IMR-90 (cell line): ENCODE results near the gene HCLS1. TPM values are rescaled to one million over a fixed set of nuclear protein-coding genes. Genes with fewer than 3 reads are reported as not detected.

Experiments
- ATAC-seq: fragments of 200-7000 bp; cut with Tn5 transposase; 2 replicates; pipeline ENCODE4 v1.9.1; 2020; ENCODE audit warnings: low read depth, mild to moderate bottlenecking, moderate library complexity
- BruUV-seq: library from RNA; stranded (reverse); fragments of 400-500 nt; replicated peaks from 2 replicates; lab custom pipeline; 2021; lab: Mats Ljungman, UMichigan
- CTCF ChIA-PET: fragments of 300-600 bp; formaldehyde crosslinking; extraction: SDS; loops from one replicate; lab custom pipeline; 2021; ENCODE audit warnings: antibody characterized with exemption; lab: Yijun Ruan, JAX
- POLR2A ChIA-PET: fragments of 300-600 bp; sonication (Branson Sonifier 250); formaldehyde crosslinking; loops from one replicate; lab custom pipeline; 2022; ENCODE audit warnings: antibody characterized with exemption; ENCODE audit not compliant: unreplicated experiment; lab: Charles Lee
- DNase-seq: peaks from one replicate; pipeline ENCODE4 v3.0.0; 2013
- H2AFZ ChIP-seq: replicated peaks from 2 replicates; pipeline ENCODE3; 2013; ENCODE audit warnings: low read length, mild to moderate bottlenecking; ENCODE audit not compliant: poor library complexity
- H2AK5ac ChIP-seq: 2 replicates; pipeline ENCODE4 v1.6.1; 2013; ENCODE audit warnings: low read depth, low read length, inconsistent platforms
- H2AK9ac ChIP-seq: replicated peaks from 2 replicates; pipeline ENCODE3; 2013; ENCODE audit warnings: mild to moderate bottlenecking, low read depth, low read length, moderate library complexity; ENCODE audit not compliant: poor library complexity
- H2BK120ac ChIP-seq: 2 replicates; pipeline ENCODE4 v1.6.1; 2013; ENCODE audit warnings: low read depth, low read length, inconsistent platforms
- H2BK15ac ChIP-seq: 3 replicates; pipeline ENCODE4 v1.6.1; 2013; ENCODE audit warnings: low read depth, low read length, inconsistent platforms
- H2BK20ac ChIP-seq: 2 replicates; pipeline ENCODE4 v1.6.1; 2013; ENCODE audit warnings: low read depth, mild to moderate bottlenecking, inconsistent platforms, low read length, moderate library complexity
- H2BK5ac ChIP-seq: 2 replicates; pipeline ENCODE4 v1.6.1; 2013; ENCODE audit warnings: mild to moderate bottlenecking, low read depth, low read length, inconsistent platforms; ENCODE audit not compliant: poor library complexity, severe bottlenecking
- H3K14ac ChIP-seq: replicated peaks from 2 replicates; pipeline ENCODE4 v1.6.1; 2013; ENCODE audit warnings: low read depth, low read length, inconsistent platforms
- H3K18ac ChIP-seq: 2 replicates; pipeline ENCODE4 v1.6.1; 2013; ENCODE audit warnings: low read depth, low read length, control low read depth
- H3K23ac ChIP-seq: 2 replicates; pipeline ENCODE4 v1.6.1; 2013; ENCODE audit warnings: low read depth, low read length, inconsistent platforms
- H3K27ac ChIP-seq: 2 replicates; pipeline ENCODE4 v1.5.1; 2013; ENCODE audit warnings: mild to moderate bottlenecking, control low read depth, low read length; ENCODE audit not compliant: insufficient read depth
- H3K27me3 ChIP-seq: 2 replicates; pipeline ENCODE4 v1.6.1; 2013; ENCODE audit warnings: low read length; ENCODE audit not compliant: control insufficient read depth, insufficient read depth
- H3K36me3 ChIP-seq: 2 replicates; pipeline ENCODE4 v1.6.1; 2013; ENCODE audit warnings: low read length, mixed read lengths; ENCODE audit not compliant: control insufficient read depth, insufficient read depth
- H3K4ac ChIP-seq: 2 replicates; pipeline ENCODE4 v1.6.1; 2013; ENCODE audit warnings: low read depth, low read length, inconsistent platforms
- H3K4me1 ChIP-seq: 2 replicates; pipeline ENCODE4 v1.6.1; 2013; ENCODE audit warnings: low read length, mixed read lengths; ENCODE audit not compliant: control insufficient read depth, insufficient read depth
- H3K4me2 ChIP-seq: 2 replicates; pipeline ENCODE4 v1.6.1; 2013; ENCODE audit warnings: low read depth, mild to moderate bottlenecking, control low read depth, low read length, moderate library complexity
- H3K4me3 ChIP-seq: 2 replicates; pipeline ENCODE4 v1.5.1; 2013; ENCODE audit warnings: low read depth, mild to moderate bottlenecking, control low read depth, low read length, moderate library complexity; ENCODE audit not compliant: insufficient read depth
- H3K56ac ChIP-seq: 2 replicates; pipeline ENCODE4 v1.6.1; 2013; ENCODE audit warnings: low read length, inconsistent platforms; ENCODE audit not compliant: insufficient read depth; ENCODE audit errors: extremely low read depth
- H3K79me1 ChIP-seq, 2 experiments: 2 replicates each; pipeline ENCODE4 v1.6.1; 2013; ENCODE audit warnings: low read length in 2 of 2, inconsistent platforms in 1 of 2, low read depth in 1 of 2
- H3K9ac ChIP-seq: 2 replicates; pipeline ENCODE4 v1.6.1; 2013; ENCODE audit warnings: low read depth, low read length, control low read depth
- H3K9me1 ChIP-seq: 2 replicates; pipeline ENCODE4 v1.6.1; 2013; ENCODE audit warnings: low read length, inconsistent platforms; ENCODE audit not compliant: insufficient read depth
- H3K9me3 ChIP-seq: 2 replicates; pipeline ENCODE4 v1.6.1; 2013; ENCODE audit warnings: low read length; ENCODE audit not compliant: control insufficient read depth, insufficient read depth
- H4K20me1 ChIP-seq: 2 replicates; pipeline ENCODE4 v1.6.1; 2013; ENCODE audit warnings: low read length, inconsistent platforms; ENCODE audit not compliant: insufficient read depth
- H4K5ac ChIP-seq: 2 replicates; pipeline ENCODE4 v1.6.1; 2013; ENCODE audit warnings: mild to moderate bottlenecking, low read depth, low read length, control low read depth
- H4K8ac ChIP-seq, 2 experiments: 2 replicates each; pipeline ENCODE4 v1.6.1; 2013; ENCODE audit warnings: low read depth in 2 of 2, low read length in 2 of 2, control low read depth in 1 of 2, inconsistent platforms in 1 of 2
- H4K91ac ChIP-seq: 2 replicates; pipeline ENCODE4 v1.6.1; 2013; ENCODE audit warnings: low read depth, low read length, inconsistent platforms; ENCODE audit not compliant: insufficient read depth
- BHLHE40 ChIP-seq: fragments of 150-350 bp; IDR thresholded peaks from 2 replicates; pipeline ENCODE4 v1.6.1; 2016; ENCODE audit warnings: mild to moderate bottlenecking, low read depth, low read length
- CEBPB ChIP-seq: IDR thresholded peaks from 2 replicates; pipeline ENCODE4 v1.6.1; 2012; ENCODE audit warnings: low read depth, low read length, improper control_type of control experiment
- CHD1 ChIP-seq: IDR thresholded peaks from 2 replicates; pipeline ENCODE4 v1.6.1; 2012; ENCODE audit warnings: low read depth, low read length, improper control_type of control experiment
- CTCF ChIP-seq: conservative IDR thresholded peaks from 2 replicates; pipeline ENCODE4 v1.5.1; 2012; ENCODE audit warnings: mild to moderate bottlenecking, low read depth, low read length, improper control_type of control experiment
- FOS ChIP-seq: fragments of 150-350 bp; IDR thresholded peaks from 2 replicates; pipeline ENCODE4 v1.6.1; 2016; ENCODE audit warnings: low read depth, low read length
- MAFK ChIP-seq: IDR thresholded peaks from 2 replicates; pipeline ENCODE4 v1.6.1; 2012; ENCODE audit warnings: low read depth, low read length, improper control_type of control experiment
- MAZ ChIP-seq: IDR thresholded peaks from 2 replicates; pipeline ENCODE4 v1.6.1; 2012; ENCODE audit warnings: low read depth, mild to moderate bottlenecking, low read length, improper control_type of control experiment, moderate library complexity, borderline replicate concordance
- MXI1 ChIP-seq: IDR thresholded peaks from 2 replicates; pipeline ENCODE4 v1.6.1; 2012; ENCODE audit warnings: low read depth, mild to moderate bottlenecking, low read length, moderate library complexity, borderline replicate concordance
- NFE2L2 ChIP-seq: fragments of 150-350 bp; IDR thresholded peaks from 2 replicates; pipeline ENCODE4 v1.6.1; 2016; ENCODE audit warnings: low read depth, mild to moderate bottlenecking, low read length
- POLR2A ChIP-seq: IDR thresholded peaks from 2 replicates; pipeline ENCODE4 v1.6.1; 2012; ENCODE audit warnings: mild to moderate bottlenecking, low read depth, low read length
- RAD21 ChIP-seq: IDR thresholded peaks from 2 replicates; pipeline ENCODE4 v1.6.1; 2012; ENCODE audit warnings: low read length, improper control_type of control experiment
- RCOR1 ChIP-seq: IDR thresholded peaks from 2 replicates; pipeline ENCODE4 v1.6.1; 2012; ENCODE audit warnings: mild to moderate bottlenecking, low read length, improper control_type of control experiment; ENCODE audit not compliant: insufficient replicate concordance
- RFX5 ChIP-seq: IDR thresholded peaks from 2 replicates; pipeline ENCODE4 v1.8.0; 2012; ENCODE audit warnings: low read depth, mild to moderate bottlenecking, low read length, moderate library complexity
- SMC3 ChIP-seq: fragments of 150-350 bp; IDR thresholded peaks from 2 replicates; pipeline ENCODE4 v1.6.1; 2016; ENCODE audit warnings: low read depth, mild to moderate bottlenecking, antibody characterized with exemption, low read length, moderate library complexity
- USF2 ChIP-seq: fragments of 150-350 bp; IDR thresholded peaks from 2 replicates; pipeline ENCODE4 v1.6.1; 2017; ENCODE audit warnings: mild to moderate bottlenecking, antibody characterized with exemption, low read length, low read depth
- WGBS, 2 experiments: methylation state at CpG; one replicate each; pipeline versions ENCODE4 v1.1.5 to v1.1.7; 2013; ENCODE audit warnings: missing lambda C conversion rate in 2 of 2; ENCODE audit not compliant: insufficient read length in 1 of 2; ENCODE audit errors: extremely low coverage in 2 of 2; 5-methylcytosine and 5-hydroxymethylcytosine counted together
- dilution Hi-C: fragments of 300-500 bp; cut with HindIII; formaldehyde crosslinking; loops from one replicate; pipeline ENCODE4 v1.14.3; 2018; ENCODE audit warnings: low sequenced_read_pairs; ENCODE audit not compliant: unreplicated experiment
- in situ Hi-C: fragments of 300-500 bp; cut with MboI; formaldehyde crosslinking; loops from 3 replicates; pipeline ENCODE4 v1.14.3; 2019; ENCODE audit warnings: low sequenced_read_pairs, inconsistent platforms, mixed read lengths
- intact Hi-C: fragments of 100-400 bp; cut with micrococcal nuclease; formaldehyde crosslinking; loops from 2 replicates; pipeline ENCODE4 v1.10.0; 2022
- polyA plus RNA-seq, 3 experiments: library from polyadenylated mRNA; depleted of rRNA; stranded (reverse); fragments of >200 nt; gene quantifications; 2 replicates each; pipeline ENCODE4 v1.2.3, GENCODE V29; 2012; ENCODE audit warnings: low replicate concordance in 1 of 3
- total RNA-seq: library from RNA; depleted of rRNA; stranded (reverse); fragments of >200 nt; gene quantifications from 2 replicates; pipeline ENCODE4 v1.2.3, GENCODE V29; 2012
- TF ChIP-seq, protein P1 (sequence below): fragments of 150-350 bp; IDR thresholded peaks from 2 replicates; pipeline ENCODE4 v1.6.1; 2016; ENCODE audit warnings: low read depth, mild to moderate bottlenecking, low read length, moderate library complexity, borderline replicate concordance

The HCLS1 gene
- total and polyA plus RNA-seq, 2 of the 4 experiments (the other 2 are of a cell fraction) = 0.54 to 0.67 TPM

DNA sequence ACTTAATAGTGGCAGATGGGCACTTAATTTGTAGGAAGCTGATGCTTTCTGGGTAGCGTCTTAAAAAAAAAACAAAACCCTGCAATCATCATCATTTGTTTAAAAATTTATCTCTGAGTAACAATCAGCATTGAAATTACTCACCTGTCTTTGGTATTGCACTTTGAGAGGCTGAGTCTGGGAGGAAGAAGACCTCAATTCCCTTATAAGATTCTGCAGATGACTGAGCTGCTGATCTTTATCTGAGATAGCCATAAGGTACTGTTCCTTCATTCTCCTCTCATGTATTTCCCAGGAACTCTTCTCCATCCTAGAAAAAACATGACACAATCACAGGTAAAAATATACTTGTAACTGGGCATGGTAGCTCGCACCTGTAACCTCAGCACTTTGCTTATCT is 16.4 kb upstream of the HCLS1 start:
- dilution Hi-C loops (no loop called here), intact Hi-C loops (loop anchor here (5.0 kb wide), 1 partner anchor 35 kb away; no protein-coding TSS in a partner anchor), in situ Hi-C loops (no loop called here)
- Histone ChIP-seq H2AFZ (no peak overlapping the region), H3K9ac (no peak overlapping the region), H3K14ac (no peak overlapping the region), H4K91ac (no peak overlapping the region), H2BK120ac (no peak overlapping the region), H3K27me3 (no peaks in the 10 kb centered on the region), H2BK15ac (no peak overlapping the region), H4K5ac (no peak overlapping the region), H4K8ac (no peak overlapping the region), H3K18ac (no peak overlapping the region), H3K4me1 (no peaks in the 10 kb centered on the region), H2BK20ac (no peak overlapping the region), H2BK5ac (no peak overlapping the region), H4K20me1 (no peaks in the 10 kb centered on the region), H2AK5ac (no peak overlapping the region), H3K56ac (no peak overlapping the region), H3K23ac (no peak overlapping the region), H3K4me2 (no peak overlapping the region), H3K27ac (no peak overlapping the region), H3K36me3 (peaks cover 27% of the 10 kb centered on the region), H3K4ac (no peak overlapping the region), H3K79me1 (0 out of 4 replicates have a peak, but pooled peaks cover 0 to 4% of the 10 kb centered on the region in 2 experiments), H3K4me3 (no peak overlapping the region), H2AK9ac (no peak overlapping the region), H3K9me3 (no peaks in the 10 kb centered on the region), H3K9me1 (peaks cover 3% of the 10 kb centered on the region; the same call in 1 of the 2 replicates)
- ChIA-PET POLR2A (no interaction called here), CTCF (no interaction called here)
- no peak for ATAC-seq
- WGBS, 2 experiments = no CpG with 5 or more reads among the region's 2 CpGs
- TF ChIP-seq RCOR1 (no peak), SMC3 (no peak), MAFK (no peak), NFE2L2 (no peak), CHD1 (no peak), CTCF (no peak), RAD21 (no peak), RFX5 (no peak), BHLHE40 (no peak), FOS (no peak), POLR2A (no peak), MAZ (no peak), CEBPB (no peak), MXI1 (no peak), USF2 (no peak)
- TF ChIP-seq, protein P1, sequence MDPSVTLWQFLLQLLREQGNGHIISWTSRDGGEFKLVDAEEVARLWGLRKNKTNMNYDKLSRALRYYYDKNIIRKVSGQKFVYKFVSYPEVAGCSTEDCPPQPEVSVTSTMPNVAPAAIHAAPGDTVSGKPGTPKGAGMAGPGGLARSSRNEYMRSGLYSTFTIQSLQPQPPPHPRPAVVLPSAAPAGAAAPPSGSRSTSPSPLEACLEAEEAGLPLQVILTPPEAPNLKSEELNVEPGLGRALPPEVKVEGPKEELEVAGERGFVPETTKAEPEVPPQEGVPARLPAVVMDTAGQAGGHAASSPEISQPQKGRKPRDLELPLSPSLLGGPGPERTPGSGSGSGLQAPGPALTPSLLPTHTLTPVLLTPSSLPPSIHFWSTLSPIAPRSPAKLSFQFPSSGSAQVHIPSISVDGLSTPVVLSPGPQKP = no peak
- no TSS peak for BruUV-seq
- DNase-seq = no peak
